Sigmoid colon (tissue), 7 donors: ENCODE results near the gene NFIC. TPM values are rescaled to one million over a fixed set of nuclear protein-coding genes. Genes with fewer than 3 reads are reported as not detected.

Experiments
- DNase-seq: peaks from one replicate; pipeline ENCODE4 v3.0.0-alpha.2; 2019
- H3K27ac ChIP-seq, 4 donors: fragments of 200-600 bp; sonication (generic); one replicate each; pipeline ENCODE4 v1.5.1; 2016 to 2019; ENCODE audit warnings: mild to moderate bottlenecking in 1 of 4
- H3K27me3 ChIP-seq, 3 donors: fragments of 200-600 bp; sonication (generic); one replicate each; pipeline ENCODE4 v1.5.1; 2019; ENCODE audit warnings: mild to moderate bottlenecking in 1 of 3
- H3K36me3 ChIP-seq, 4 donors: fragments of 200-600 bp; sonication (generic); one replicate each; pipeline ENCODE4 v1.5.1; 2016 to 2019
- H3K4me1 ChIP-seq, 4 donors: fragments of 200-600 bp; sonication (generic); one replicate each; pipeline ENCODE4 v1.5.1; 2017 to 2019
- H3K4me3 ChIP-seq, 4 donors: fragments of 200-600 bp; sonication (generic); one replicate each; pipeline ENCODE4 v1.5.1; 2017 to 2019; ENCODE audit warnings: mild to moderate bottlenecking in 2 of 4, moderate library complexity in 1 of 4
- H3K9me3 ChIP-seq, 4 donors: fragments of 200-600 bp in 3 of 4; sonication (generic) in 3 of 4; one replicate each; pipeline versions ENCODE4 v1.5.1 to v1.6.1; 2013 to 2019
- EP300 ChIP-seq, 4 donors: sonication (generic); formaldehyde crosslinking; IDR thresholded peaks; one replicate each; pipeline ENCODE4 v1.6.1; 2017; ENCODE audit warnings: antibody characterized with exemption in 4 of 4
- POLR2A ChIP-seq, 2 donors: fragments of 450-650 bp; IDR thresholded peaks; one replicate each; pipeline ENCODE4 v1.6.1; 2016; ENCODE audit warnings: antibody characterized with exemption in 2 of 2, mild to moderate bottlenecking in 2 of 2, moderate library complexity in 2 of 2
- POLR2AphosphoS5 ChIP-seq, 4 donors: sonication (generic); formaldehyde crosslinking; IDR thresholded peaks; one replicate each; pipeline ENCODE4 v1.6.1; 2017; ENCODE audit warnings: antibody characterized with exemption in 4 of 4
- WGBS, 2 donors: extraction: QIAGEN DNeasy Blood & Tissue Kit; methylation state at CpG; one replicate each; pipeline ENCODE4 v1.1.7; 2013; 5-methylcytosine and 5-hydroxymethylcytosine counted together
- intact Hi-C: fragments of 100-400 bp; cut with DNase I; formaldehyde crosslinking; loops from one replicate; pipeline ENCODE4 v1.15.1; 2023
- polyA plus RNA-seq, 3 donors: library from polyadenylated mRNA; stranded (reverse); fragments of 200-250 nt; gene quantifications; one replicate each; pipeline ENCODE4 v1.2.3, GENCODE V29; 2013
- total RNA-seq, 4 donors: library from RNA; depleted of rRNA; stranded (reverse); fragments of >200 nt; gene quantifications; one replicate each; pipeline ENCODE4 v1.1.0, GENCODE V29; 2016
- TF ChIP-seq, protein P1 (sequence below), 4 experiments: fragments of 450-650 bp in 3 of 4; fragments of 200-600 bp in 1 of 4; IDR thresholded peaks; one replicate each; pipeline ENCODE4 v1.5.1; 2016 to 2019; ENCODE audit warnings: antibody characterized with exemption in 4 of 4, mild to moderate bottlenecking in 3 of 4, moderate library complexity in 2 of 4
- donor health status: healthy with polysubstance abuse.
- donor health status: Bipolar disorder and iron deficiency.
- donor health status: healthy.

NFIC gene
- total and polyA plus RNA-seq, 7 donors: 9.0 to 114 (median 63.2) TPM

DNA sequence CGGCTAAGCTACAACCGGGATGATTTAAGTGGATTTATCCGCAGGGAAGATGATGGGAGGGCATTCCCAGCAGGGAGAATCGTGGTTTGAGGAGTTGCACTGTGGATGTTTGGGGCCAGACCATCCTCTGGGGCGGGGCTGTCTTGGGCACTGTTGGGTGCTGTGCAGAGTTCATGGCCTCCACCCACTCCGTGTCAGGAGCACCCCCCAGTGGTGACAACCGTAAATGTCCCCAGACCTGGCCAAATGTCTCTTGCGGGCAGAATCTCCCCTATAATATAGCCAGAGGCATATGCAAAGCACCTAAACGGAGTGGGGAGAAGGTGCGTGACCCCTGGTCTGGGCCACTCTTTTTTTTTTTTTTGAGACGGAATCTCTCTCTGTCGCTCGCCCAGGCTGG is 73.7 kb downstream of the NFIC start:
- intact Hi-C loops: no loop called here
- TF ChIP-seq POLR2AphosphoS5 (IDR thresholded peaks at IDR 0.05) (peak in 1 of 4 donors; percentile 7), EP300 (IDR thresholded peaks at IDR 0.05) (no peak), POLR2A (IDR thresholded peaks at IDR 0.05) (no peak)
- TF ChIP-seq, protein P1, sequence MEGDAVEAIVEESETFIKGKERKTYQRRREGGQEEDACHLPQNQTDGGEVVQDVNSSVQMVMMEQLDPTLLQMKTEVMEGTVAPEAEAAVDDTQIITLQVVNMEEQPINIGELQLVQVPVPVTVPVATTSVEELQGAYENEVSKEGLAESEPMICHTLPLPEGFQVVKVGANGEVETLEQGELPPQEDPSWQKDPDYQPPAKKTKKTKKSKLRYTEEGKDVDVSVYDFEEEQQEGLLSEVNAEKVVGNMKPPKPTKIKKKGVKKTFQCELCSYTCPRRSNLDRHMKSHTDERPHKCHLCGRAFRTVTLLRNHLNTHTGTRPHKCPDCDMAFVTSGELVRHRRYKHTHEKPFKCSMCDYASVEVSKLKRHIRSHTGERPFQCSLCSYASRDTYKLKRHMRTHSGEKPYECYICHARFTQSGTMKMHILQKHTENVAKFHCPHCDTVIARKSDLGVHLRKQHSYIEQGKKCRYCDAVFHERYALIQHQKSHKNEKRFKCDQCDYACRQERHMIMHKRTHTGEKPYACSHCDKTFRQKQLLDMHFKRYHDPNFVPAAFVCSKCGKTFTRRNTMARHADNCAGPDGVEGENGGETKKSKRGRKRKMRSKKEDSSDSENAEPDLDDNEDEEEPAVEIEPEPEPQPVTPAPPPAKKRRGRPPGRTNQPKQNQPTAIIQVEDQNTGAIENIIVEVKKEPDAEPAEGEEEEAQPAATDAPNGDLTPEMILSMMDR (IDR thresholded peaks at IDR 0.05): peak in 3 of 4 experiments; percentile 13 to 29 (median 15)
- Histone ChIP-seq H3K36me3 (peaks cover 12 to 82% (median 42%) of the 10 kb centered on the region in 4 donors), H3K4me1 (peaks cover 0 to 58% (median 47%) of the 10 kb centered on the region in 4 donors), H3K27ac (peak overlapping the region in 3 of 4 donors; percentile 46 to 81 (median 56)), H3K4me3 (no peak overlapping the region), H3K27me3 (no peaks in the 10 kb centered on the region), H3K9me3 (no peaks in the 10 kb centered on the region)
- 54 to 66% methylated on average over 13 of the region's 13 CpGs for WGBS, 2 donors
- DNase-seq: peak; percentile 74

DNA sequence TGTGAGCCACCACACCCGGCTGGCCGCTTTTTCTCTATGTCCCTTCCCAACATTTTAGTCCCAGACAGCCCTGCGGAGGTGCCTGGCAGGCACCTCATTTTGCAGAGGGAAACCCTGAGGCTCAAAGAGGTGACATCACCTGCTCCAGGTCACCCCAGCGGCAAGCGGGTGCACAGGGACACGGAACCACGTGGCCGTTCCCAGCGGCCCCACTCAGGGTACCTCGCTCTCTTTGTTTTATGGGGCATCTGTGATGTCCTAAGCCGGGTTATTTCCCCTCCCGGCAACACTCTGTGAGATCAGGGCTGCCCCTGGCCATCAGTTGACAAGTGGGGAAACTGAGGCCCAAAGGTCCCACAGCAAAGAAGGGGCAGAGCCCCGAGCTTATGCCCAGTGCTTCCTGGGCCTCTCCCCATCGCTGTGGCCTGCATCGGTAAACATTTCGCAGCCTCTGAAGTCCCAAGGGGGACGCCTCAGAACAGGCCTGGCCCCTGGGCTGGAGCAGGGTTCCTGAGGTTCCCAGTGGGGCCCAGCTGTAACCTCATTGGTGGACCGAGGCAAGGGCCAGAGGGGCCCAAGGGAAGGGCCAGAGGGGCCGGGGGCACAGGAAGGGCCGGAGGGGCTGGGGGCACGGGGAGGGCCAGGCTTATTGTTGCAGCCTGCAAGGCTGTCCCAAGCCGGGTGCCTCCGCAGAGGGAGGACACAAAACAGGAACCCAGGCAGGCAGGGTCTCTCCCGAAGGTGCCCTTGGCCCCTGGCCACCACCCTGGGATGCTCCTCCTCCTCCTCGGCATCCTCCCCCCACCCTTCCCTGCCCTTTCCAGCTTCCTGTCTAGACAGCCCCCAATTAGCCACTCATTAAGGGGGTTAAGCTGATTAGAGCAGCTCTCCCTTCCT is 75.0 kb downstream of the NFIC start:
- Histone ChIP-seq H3K9me3 (no peaks in the 10 kb centered on the region), H3K36me3 (peaks cover 12 to 83% (median 47%) of the 10 kb centered on the region in 4 donors), H3K4me3 (no peak overlapping the region), H3K4me1 (peaks cover 0 to 57% (median 46%) of the 10 kb centered on the region in 4 donors), H3K27ac (peak overlapping the region; percentile 56 to 81 (median 64)), H3K27me3 (no peaks in the 10 kb centered on the region)
- no peak for TF ChIP-seq POLR2AphosphoS5 (IDR thresholded peaks at IDR 0.05)
- 87 to 88% methylated on average over 25 of the region's 25 CpGs for WGBS, 2 donors
- peak; percentile 66 for DNase-seq
- intact Hi-C loops: no loop called here

DNA sequence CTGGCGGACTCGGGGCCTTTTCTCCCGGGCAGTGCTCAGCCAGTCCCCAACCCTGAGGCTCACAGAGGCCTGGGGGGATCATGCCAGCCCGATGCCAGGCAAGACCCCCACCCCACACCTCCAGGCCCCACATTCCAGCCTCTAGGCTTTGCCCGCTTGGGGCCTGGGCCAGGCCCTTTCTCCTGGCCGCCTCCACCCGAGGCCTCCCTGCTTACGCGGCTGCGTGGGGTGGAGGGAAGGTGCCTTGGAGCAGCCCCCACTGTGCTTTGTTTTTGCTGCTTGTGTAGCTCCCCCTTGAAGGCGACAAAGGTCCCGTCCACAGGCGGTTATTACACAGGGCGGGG is 75.6 kb downstream of the NFIC start:
- peaks cover 6 to 83% (median 44%) of the 10 kb centered on the region in 4 donors for H3K36me3 ChIP-seq
- peaks cover 0 to 57% (median 46%) of the 10 kb centered on the region in 4 donors for H3K4me1 ChIP-seq
- H3K27ac ChIP-seq: peak overlapping the region; percentile 56 to 81 (median 64)
- WGBS, 2 donors: 84 to 89% methylated on average over 14 of the region's 14 CpGs
- no peak overlapping the region for H3K4me3 ChIP-seq
- H3K27me3 ChIP-seq: no peaks in the 10 kb centered on the region
- H3K9me3 ChIP-seq: no peaks in the 10 kb centered on the region
- DNase-seq: peak; percentile 63
- TF ChIP-seq POLR2A (IDR thresholded peaks at IDR 0.05) (no peak), POLR2AphosphoS5 (IDR thresholded peaks at IDR 0.05) (no peak), EP300 (IDR thresholded peaks at IDR 0.05) (no peak)
- TF ChIP-seq, protein P1 (IDR thresholded peaks at IDR 0.05): no peak
- intact Hi-C loops: no loop called here

DNA sequence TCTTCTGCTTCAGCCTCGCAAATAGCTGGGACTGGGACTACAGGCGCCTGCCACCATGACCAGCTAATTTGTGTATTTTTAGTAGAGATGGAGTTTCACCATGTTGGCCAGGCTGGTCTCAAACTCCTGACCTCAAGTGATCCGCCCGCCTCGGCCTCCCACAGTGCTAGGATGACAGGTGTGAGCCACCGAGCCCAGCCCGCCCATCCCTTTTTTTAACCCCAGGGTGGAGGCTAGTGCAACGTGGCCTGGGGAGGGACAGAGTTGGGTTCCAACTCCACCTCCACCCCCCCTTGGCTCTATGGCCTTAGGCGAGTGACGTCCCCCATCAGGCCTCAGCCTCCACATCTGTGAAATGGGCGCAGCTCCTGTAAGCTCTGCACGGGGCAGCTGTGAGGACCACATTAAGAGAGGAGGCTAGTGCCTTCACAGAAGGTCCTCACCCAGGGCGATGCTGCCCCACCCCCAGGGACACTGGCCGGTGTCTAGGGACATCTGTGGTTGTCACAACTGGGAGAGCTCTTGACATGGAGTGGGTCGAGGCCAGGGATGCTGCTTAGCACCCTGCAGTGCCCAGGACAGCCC is 76.2 kb downstream of the NFIC start:
- 84 to 91% methylated on average over 15 of the region's 15 CpGs for WGBS, 2 donors
- Histone ChIP-seq H3K9me3 (no peaks in the 10 kb centered on the region), H3K27ac (peak overlapping the region; percentile 56 to 81 (median 70)), H3K4me3 (no peak overlapping the region), H3K4me1 (peaks cover 0 to 57% (median 46%) of the 10 kb centered on the region in 4 donors), H3K36me3 (peaks cover 6 to 82% (median 42%) of the 10 kb centered on the region in 4 donors), H3K27me3 (no peaks in the 10 kb centered on the region)
- DNase-seq: no peak
- intact Hi-C loops: no loop called here
- no peak for TF ChIP-seq EP300 (IDR thresholded peaks at IDR 0.05)
- TF ChIP-seq POLR2A (IDR thresholded peaks at IDR 0.05): no peak
- no peak for TF ChIP-seq POLR2AphosphoS5 (IDR thresholded peaks at IDR 0.05)
- TF ChIP-seq, protein P1 (IDR thresholded peaks at IDR 0.05): no peak
